NCI-H2081 treated with DMSO at 0.1 percent for 48 hours (cell line): ENCODE data around the gene COMTD1.
A peak's percentile ranks its signal among the peaks of the same experiment; 100 is the strongest.
"Not testable (repeated sequence)": the region's sequence is repeated elsewhere in the genome, so short reads cannot be mapped to it uniquely, and the experiment has no call there.

Experiments
- DNase-seq: peaks from one replicate; lab custom pipeline; 2025; lab: John Stamatoyannopoulos, UW

Gene COMTD1

GRCh38 chr10:75221492-75221891 is 14.3 kb downstream of the COMTD1 start:
- not testable (repeated sequence) for DNase-seq

- no peak for DNase-seq
Measured at GRCh38 chr10:75220274-75220673, 15.5 kb downstream of the COMTD1 start.

GRCh38 chr10:75212343-75212742 is 23.4 kb downstream of the COMTD1 start:
- no peak for DNase-seq

GRCh38 chr10:75211007-75211691 is 24.6 kb downstream of the COMTD1 start:
- DNase-seq, result no peak

GRCh38 chr10:75210282-75211006 is 25.3 kb downstream of the COMTD1 start, which contains the start of gene VDAC2:
VDAC2 (plus strand) TSS chr10:75210796; CDS start chr10:75211159, 363 bp downstream.
- peak; percentile 6 for DNase-seq

- DNase-seq, result no peak
Measured at GRCh38 chr10:75209921-75210281, 25.9 kb downstream of the COMTD1 start.

GRCh38 chr10:75209086-75209920 is 26.5 kb downstream of the COMTD1 start:
- DNase-seq, result no peak

GRCh38 chr10:75208181-75208580 is 27.6 kb downstream of the COMTD1 start:
- DNase-seq, result no peak

- DNase-seq, result no peak
Measured at GRCh38 chr10:75207857-75208144, 28.0 kb downstream of the COMTD1 start.

GRCh38 chr10:75207079-75207856 is 28.5 kb downstream of the COMTD1 start:
- no peak for DNase-seq

GRCh38 chr10:75206638-75207037 is 29.1 kb downstream of the COMTD1 start:
- DNase-seq, result not testable (repeated sequence)

- DNase-seq, result no peak
Measured at GRCh38 chr10:75205908-75206307, 29.8 kb downstream of the COMTD1 start.

GRCh38 chr10:75203724-75204123 is 32.0 kb downstream of the COMTD1 start:
- DNase-seq, result no peak

- not testable (repeated sequence) for DNase-seq
Measured at GRCh38 chr10:75203046-75203620, 32.6 kb downstream of the COMTD1 start.

- DNase-seq, result no peak
Measured at GRCh38 chr10:75202321-75203045, 33.3 kb downstream of the COMTD1 start.

GRCh38 chr10:75201793-75202307 is 33.9 kb downstream of the COMTD1 start:
- no peak for DNase-seq

- not testable (repeated sequence) for DNase-seq
Measured at GRCh38 chr10:75199949-75200348, 35.8 kb downstream of the COMTD1 start.

- DNase-seq, result no peak
Measured at GRCh38 chr10:75197906-75198305, 37.9 kb downstream of the COMTD1 start.

GRCh38 chr10:75197066-75197465 is 38.7 kb downstream of the COMTD1 start:
- no peak for DNase-seq

- no peak for DNase-seq
Measured at GRCh38 chr10:75195035-75195763, 40.6 kb downstream of the COMTD1 start.
